Dermis blood vessel endothelial cell (primary cell): ENCODE measurements around the gene BRF1. TPM values are rescaled to one million over a fixed set of nuclear protein-coding genes. Genes with fewer than 3 reads are reported as not detected.

Experiments
- DNase-seq: peaks from one replicate; pipeline ENCODE4 v3.0.0; 2010
- total RNA-seq: library from RNA; depleted of rRNA; stranded (reverse); fragments of >200 nt; gene quantifications from 2 replicates; pipeline ENCODE4 v1.2.3, GENCODE V29; 2014

The BRF1 gene
- total RNA-seq, 1 donor from 2014 or later: 71.5 TPM

GRCh38 chr14:105168496-105168978 is 132.3 kb downstream of the BRF1 start, which contains the start of gene JAG2:
Gene JAG2 (minus strand): TSS chr14:105168776. CDS start chr14:105168420, 356 bp downstream.
- DNase-seq: peak; percentile 84

GRCh38 chr14:105168093-105168420 is 132.7 kb downstream of the BRF1 start:
- no peak for DNase-seq

- peak; percentile 48 for DNase-seq
These were observed 133.3 kb downstream of the BRF1 start for GRCh38 chr14:105167303-105168092.

- DNase-seq: no peak
These were observed 134.1 kb downstream of the BRF1 start for GRCh38 chr14:105166571-105167302.

GRCh38 chr14:105165761-105166485 is 134.9 kb downstream of the BRF1 start:
- no peak for DNase-seq

GRCh38 chr14:105165134-105165704 is 135.6 kb downstream of the BRF1 start:
- DNase-seq: no peak

GRCh38 chr14:105163040-105163742 is 137.6 kb downstream of the BRF1 start:
- DNase-seq: no peak

GRCh38 chr14:105162669-105162979 is 138.2 kb downstream of the BRF1 start:
- no peak for DNase-seq

- DNase-seq: no peak
These were observed 138.7 kb downstream of the BRF1 start for GRCh38 chr14:105161964-105162668.

- no peak for DNase-seq
These were observed 139.5 kb downstream of the BRF1 start for GRCh38 chr14:105161309-105161708.

GRCh38 chr14:105160776-105161175 is 140.0 kb downstream of the BRF1 start:
- DNase-seq: no peak

GRCh38 chr14:105159344-105159743 is 141.5 kb downstream of the BRF1 start:
- DNase-seq: no peak

Other genes with a start within 250 kb of the BRF1 start
- 0.09 and 0.85 TPM in 2 replicates for gene GPR132, start 235.6 kb downstream of the BRF1 start, total RNA-seq
- gene JAG2, start 132.2 kb downstream of the BRF1 start, total RNA-seq: 72.5 and 76.1 TPM in 2 replicates
- gene NUDT14, start 119.7 kb downstream of the BRF1 start, total RNA-seq: 38.7 and 77.4 TPM in 2 replicates
- 68.1 and 81.5 TPM in 2 replicates for gene BTBD6, start 52.5 kb downstream of the BRF1 start, total RNA-seq
- gene PACS2, start 13.7 kb upstream of the BRF1 start, total RNA-seq: 63.6 and 74.0 TPM in 2 replicates
- gene TEX22, start 97.5 kb upstream of the BRF1 start, total RNA-seq: 0.05 and 0.17 TPM in 2 replicates
- gene MTA1, start 118.8 kb upstream of the BRF1 start, total RNA-seq: 43.4 and 55.5 TPM in 2 replicates
- 265 and 324 TPM in 2 replicates for gene CRIP2, start 173.8 kb upstream of the BRF1 start, total RNA-seq
- gene CRIP1, start 185.9 kb upstream of the BRF1 start, total RNA-seq: 0.42 and 0.68 TPM in 2 replicates
- 9.7 and 18.0 TPM in 2 replicates for gene TEDC1, start 190.2 kb upstream of the BRF1 start, total RNA-seq
- gene TMEM121, start 225.6 kb upstream of the BRF1 start, total RNA-seq: 4.6 and 11.7 TPM in 2 replicates